NCI-H1417 treated with DMSO at 0.1 percent for 48 hours (cell line): ENCODE measurements around the gene TRIM14.

ENCODE experiments used
- DNase-seq: peaks from one replicate; lab custom pipeline; 2025; lab: John Stamatoyannopoulos, UW

The TRIM14 gene

GRCh38 chr9:98118640-98119601, at the start of gene TRIM14:
Gene TRIM14 (minus strand): TSS chr9:98119222. CDS start chr9:98119188, 34 bp downstream.
- no peak for DNase-seq

DNA sequence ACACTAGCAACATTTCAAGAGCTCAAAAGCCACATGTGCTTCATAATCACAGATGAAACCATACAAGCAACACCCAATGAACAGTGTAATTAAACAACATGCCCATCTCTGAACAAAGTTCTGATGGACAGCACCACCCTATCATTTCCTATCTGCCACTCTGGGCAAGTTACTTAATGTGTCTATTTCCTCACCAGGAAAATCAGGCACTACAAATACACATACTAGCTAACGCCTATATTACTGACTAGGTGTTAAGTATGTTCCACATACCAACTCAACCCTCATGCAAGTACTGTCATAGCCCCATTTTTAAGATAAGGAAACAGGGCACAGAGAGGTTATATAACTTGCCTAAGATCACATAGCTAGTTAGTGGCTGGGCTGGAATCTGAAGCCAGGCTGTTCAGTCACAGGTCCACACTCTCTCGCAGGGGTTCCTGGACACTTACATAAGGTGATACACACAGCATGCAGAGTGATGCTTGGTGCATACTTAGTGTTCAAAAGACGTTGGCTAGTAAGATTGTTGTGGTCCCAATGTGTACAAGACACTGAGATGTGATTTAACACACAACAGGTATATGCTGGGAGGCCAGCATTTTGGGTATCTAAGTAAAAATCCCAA, 49.2 kb upstream of the TRIM14 start:
- DNase-seq, result no peak

GRCh38 chr9:98164912-98165311, 45.9 kb upstream of the TRIM14 start:
- no peak for DNase-seq

DNA sequence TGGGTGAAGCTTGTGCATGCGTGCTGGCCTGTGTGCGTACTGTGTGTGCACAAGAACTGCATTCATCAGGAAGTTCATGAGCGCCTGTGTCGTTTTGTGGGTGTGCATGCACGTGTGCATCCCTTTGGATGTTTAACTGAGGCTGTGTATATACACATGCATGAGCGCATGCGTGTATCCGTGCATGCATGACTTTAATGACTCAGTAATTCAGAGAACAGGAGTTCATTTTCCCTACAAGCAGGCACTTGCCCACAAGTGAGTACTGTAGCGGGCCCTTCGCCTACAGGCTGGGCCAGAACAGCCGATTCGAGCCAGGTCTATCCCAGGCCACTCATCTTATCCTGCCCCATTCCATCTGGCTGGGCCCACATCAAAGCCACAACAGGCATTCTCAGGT, 43.6 kb upstream of the TRIM14 start:
- no peak for DNase-seq

- DNase-seq, result no peak
These were observed 42.8 kb upstream of the TRIM14 start for GRCh38 chr9:98161851-98162250.

GRCh38 chr9:98159790-98160189, 40.8 kb upstream of the TRIM14 start:
- DNase-seq, result no peak

GRCh38 chr9:98159301-98159700, 40.3 kb upstream of the TRIM14 start:
- DNase-seq, result no peak

DNA sequence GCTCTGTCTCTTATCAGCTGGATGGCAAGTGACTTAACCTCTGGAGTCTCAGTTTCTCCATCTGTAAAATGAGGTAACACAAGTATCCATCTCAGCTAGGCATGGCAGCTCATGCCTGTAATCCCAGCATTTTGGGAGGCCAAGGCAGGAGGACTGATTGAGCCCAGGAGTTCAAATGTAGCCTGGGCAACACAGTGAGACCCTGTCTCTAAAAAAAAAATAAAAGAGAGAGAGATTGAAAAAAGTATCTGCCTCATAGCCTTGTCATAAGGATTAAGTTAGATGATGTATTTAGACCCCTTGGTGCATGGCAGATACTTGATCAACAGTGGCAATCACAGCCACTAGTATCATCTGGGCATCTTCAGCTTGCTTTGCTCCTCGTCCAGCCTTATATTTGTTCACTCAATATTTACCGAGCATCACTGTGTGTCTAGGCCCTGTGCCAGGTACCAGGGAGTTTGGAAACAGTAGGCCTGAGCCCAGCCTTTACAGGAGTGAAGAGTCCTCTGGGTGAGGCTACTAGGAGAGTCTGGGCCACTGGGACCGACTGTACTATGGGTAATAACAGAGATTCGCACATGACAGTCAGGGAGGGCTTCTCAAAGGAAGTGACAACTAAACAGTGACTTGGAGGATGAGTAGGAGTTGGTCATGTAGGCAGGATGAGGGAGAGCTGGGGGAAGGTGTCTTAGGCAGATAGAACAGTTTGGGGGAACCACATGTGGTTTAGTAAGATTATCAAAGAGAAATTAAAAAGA, 39.2 kb upstream of the TRIM14 start:
- DNase-seq, result no peak

GRCh38 chr9:98157372-98157771, 38.4 kb upstream of the TRIM14 start:
- DNase-seq, result no peak

DNA sequence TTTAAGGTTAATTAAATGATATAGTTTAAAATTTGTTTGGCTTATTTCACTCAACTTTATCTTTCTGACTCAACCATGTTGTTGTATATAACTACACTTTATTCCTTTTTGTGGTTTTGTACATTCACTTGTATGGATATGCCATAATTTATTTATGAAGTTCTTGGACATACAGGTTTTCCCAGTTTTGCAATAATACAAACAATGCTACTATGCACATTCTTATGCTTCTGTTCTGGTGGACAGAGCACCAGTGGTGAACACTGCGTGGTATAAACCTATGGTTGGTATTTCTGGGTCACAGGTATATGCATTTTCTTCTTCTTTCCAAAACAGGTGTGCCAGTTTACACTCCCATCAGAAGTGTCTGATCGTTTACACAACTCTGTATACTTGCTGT, 35.7 kb upstream of the TRIM14 start:
- no peak for DNase-seq

- DNase-seq, result no peak
These were observed 33.5 kb upstream of the TRIM14 start for GRCh38 chr9:98152526-98152925.

GRCh38 chr9:98150721-98151120, 31.7 kb upstream of the TRIM14 start:
- no peak for DNase-seq

GRCh38 chr9:98150164-98150563, 31.1 kb upstream of the TRIM14 start:
- no peak for DNase-seq

DNA sequence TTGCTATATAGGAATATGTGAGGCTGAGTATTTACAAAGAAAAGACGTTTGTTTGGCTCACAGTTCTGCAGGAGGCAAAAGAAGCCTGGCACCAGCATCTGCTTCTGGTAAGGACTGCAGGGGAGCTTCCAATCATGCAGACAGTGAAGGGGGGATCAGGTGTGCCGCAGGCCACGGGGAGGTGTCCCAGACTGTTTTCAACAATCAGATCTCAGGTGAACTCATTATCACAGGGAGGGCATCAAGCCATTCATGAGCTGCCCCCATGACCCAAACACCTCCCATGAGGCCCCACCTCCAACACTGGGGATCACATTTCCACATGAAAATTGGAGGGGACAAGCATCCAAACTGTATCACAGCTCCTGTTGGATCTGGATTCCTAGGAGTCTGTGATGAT, 30.4 kb upstream of the TRIM14 start:
- DNase-seq, result no peak

- DNase-seq, result no peak
These were observed 29.5 kb upstream of the TRIM14 start for GRCh38 chr9:98148486-98148885.

GRCh38 chr9:98147582-98147981, 28.6 kb upstream of the TRIM14 start:
- DNase-seq, result no peak

DNA sequence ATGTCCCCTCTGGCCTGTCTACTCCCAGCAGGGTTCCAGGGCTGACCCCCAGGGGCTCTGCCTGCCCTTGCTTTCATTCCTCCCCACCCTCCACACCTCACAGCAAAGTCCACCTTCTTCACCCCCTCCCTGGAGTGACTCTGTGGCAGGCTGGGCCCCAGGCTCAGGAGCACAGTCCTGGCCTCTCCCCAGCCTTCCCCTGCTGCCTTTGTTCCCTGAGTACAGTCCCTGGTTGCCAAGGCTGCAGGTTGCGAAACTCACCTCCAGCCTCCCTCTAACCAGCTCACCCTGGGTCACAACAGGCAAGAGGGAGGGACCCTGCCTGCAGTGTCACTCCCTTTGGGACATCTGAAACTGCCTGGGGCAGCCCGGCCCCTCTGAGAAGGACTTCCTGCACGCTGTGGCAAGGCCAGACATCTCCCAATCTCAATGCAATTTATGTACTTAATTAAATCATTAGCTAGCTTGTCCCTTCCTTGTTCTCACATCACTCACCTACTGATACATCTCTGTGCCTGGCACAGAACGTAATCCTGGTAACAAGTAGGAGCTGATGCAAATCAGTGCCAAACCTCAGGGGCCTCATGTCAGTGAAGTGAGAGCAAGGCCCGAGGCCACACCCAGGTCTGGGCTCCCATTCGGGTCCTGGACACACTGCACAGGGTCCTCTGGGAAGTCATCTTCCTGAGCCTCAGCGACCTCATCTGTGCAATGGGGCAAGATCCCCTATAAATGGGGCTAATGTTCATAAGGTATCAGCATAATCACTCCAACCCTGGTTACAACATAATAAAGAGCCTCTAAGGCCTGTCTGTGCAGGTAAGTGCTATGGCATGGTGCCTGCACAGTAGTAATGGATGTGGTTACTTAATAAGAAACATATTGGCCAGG, 27.3 kb upstream of the TRIM14 start:
- no peak for DNase-seq

GRCh38 chr9:98144631-98145030, 25.6 kb upstream of the TRIM14 start:
- DNase-seq, result no peak

GRCh38 chr9:98144076-98144475, 25.1 kb upstream of the TRIM14 start:
- no peak for DNase-seq

DNA sequence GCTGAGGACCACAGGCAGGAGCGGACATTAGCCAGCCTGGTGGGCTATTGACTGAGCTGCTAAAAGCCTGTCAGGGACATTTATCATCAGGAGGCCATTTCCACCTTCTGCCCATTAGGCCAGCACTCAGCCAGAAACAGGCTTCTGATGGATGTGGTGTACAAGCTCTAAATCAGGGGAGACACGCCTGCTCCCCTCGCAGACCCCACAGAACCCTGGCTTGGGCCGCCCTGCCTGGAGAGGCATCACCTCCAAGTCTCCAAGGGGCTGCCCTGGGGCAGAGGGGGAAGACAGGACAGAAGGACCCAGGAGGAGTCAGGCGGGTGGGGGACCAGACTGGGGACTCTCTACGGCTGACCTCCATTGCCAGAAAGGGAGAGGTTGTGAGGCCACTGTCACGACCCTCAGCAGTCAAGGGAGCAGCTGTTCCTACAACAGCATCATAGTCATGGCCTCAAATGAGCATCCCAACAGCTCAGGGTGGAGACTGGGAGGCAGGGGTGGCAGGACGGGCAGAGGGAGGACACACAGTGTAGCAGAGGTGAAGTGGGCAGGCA, 24.0 kb upstream of the TRIM14 start:
- DNase-seq, result no peak

DNA sequence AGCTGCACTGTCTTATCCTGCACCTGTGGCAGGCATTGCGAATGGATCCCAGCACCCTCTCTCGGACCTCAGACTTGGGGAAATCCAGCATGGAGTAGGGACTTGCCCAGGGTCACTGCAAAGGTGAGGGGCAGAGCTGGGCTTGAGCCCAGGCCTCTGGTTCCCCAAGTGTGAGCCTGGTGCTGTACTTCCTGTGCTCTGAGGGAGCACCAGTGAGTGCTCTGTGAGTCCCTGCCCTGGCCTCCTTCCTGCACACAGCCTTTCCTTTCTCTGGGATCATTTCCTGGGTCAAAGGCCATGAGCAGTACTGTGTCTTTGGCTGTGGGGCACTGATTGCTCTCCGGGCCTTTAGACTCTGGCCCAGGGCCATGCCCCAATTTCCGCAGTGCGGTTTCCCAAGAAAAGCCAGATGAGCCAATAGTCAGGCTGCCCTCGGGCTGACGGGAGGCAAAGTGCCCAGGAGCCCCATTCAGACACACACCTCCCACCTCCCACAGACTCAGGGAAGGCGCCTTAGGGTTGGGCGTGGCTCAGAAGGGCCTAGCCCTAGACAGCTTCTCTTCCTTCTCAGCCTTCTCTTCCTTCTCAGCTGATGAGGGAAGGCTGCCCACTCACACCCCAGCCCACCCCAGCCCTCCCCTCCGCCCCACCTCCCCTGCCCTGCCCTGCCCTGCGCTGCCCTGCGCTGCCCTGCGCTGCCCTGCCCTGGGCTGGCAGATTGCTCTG, 23.3 kb upstream of the TRIM14 start:
- DNase-seq, result no peak
